Uterus (tissue), 4 donors: Measurements from ENCODE around the gene CTCF. TPM values are rescaled to one million over a fixed set of nuclear protein-coding genes. Genes with fewer than 3 reads are reported as not detected.
"Not testable (repeated sequence)": the region's sequence is repeated elsewhere in the genome, so short reads cannot be mapped to it uniquely, and the experiment has no call there.

ENCODE experiments used
- DNase-seq, 2 donors: peaks; one replicate each; pipeline ENCODE4 v3.0.0-alpha.2; 2019 to 2020
- H3K27ac ChIP-seq, 2 donors: fragments of 200-600 bp; sonication (generic); 1 replicate in 1 of 2; 2 replicates in 1 of 2; pipeline ENCODE4 v1.5.1; 2016 to 2018
- H3K27me3 ChIP-seq, 2 donors: fragments of 200-600 bp; sonication (generic); one replicate each; pipeline ENCODE4 v1.5.1; 2018 to 2019; ENCODE audit warnings: control low read depth in 1 of 2
- H3K36me3 ChIP-seq, 2 donors: fragments of 200-600 bp; sonication (generic); one replicate each; pipeline ENCODE4 v1.5.1; 2019; ENCODE audit warnings: control low read depth in 1 of 2
- H3K4me1 ChIP-seq, 2 donors: fragments of 200-600 bp; sonication (generic); one replicate each; pipeline ENCODE4 v1.5.1; 2018 to 2019; ENCODE audit warnings: control low read depth in 1 of 2
- H3K4me3 ChIP-seq, 2 donors: fragments of 200-600 bp; sonication (generic); 1 replicate in 1 of 2; 2 replicates in 1 of 2; pipeline ENCODE4 v1.5.1; 2018 to 2019; ENCODE audit warnings: mild to moderate bottlenecking in 1 of 2
- H3K9me3 ChIP-seq, 2 donors: fragments of 200-600 bp; sonication (generic); one replicate each; pipeline ENCODE4 v1.5.1; 2019; ENCODE audit warnings: control low read depth in 1 of 2
- CTCF ChIP-seq, 4 experiments: fragments of 200-600 bp in 2 of 4; fragments of 450-650 bp in 2 of 4; sonication (generic) in 2 of 4; IDR thresholded peaks; one replicate each; pipeline ENCODE4 v1.5.1; 2016 to 2019; ENCODE audit warnings: antibody characterized with exemption in 4 of 4, mild to moderate bottlenecking in 2 of 4, moderate library complexity in 1 of 4
- POLR2A ChIP-seq, 2 donors: fragments of 450-650 bp; IDR thresholded peaks; one replicate each; pipeline ENCODE4 v1.6.1; 2016; ENCODE audit warnings: antibody characterized with exemption in 2 of 2, mild to moderate bottlenecking in 1 of 2, moderate library complexity in 1 of 2
- intact Hi-C: fragments of 100-400 bp; cut with DNase I; formaldehyde crosslinking; loops from one replicate; pipeline ENCODE4 v1.15.1; 2023; ENCODE audit warnings: low total_unique reads
- total RNA-seq, 4 donors: library from RNA; depleted of rRNA in 3 of 4; stranded (reverse); fragments of >200 nt in 3 of 4; gene quantifications; one replicate each; pipeline versions ENCODE4 v1.1.0 to v1.2.4, GENCODE V29; 2014 to 2023
- donor health status: DM: yes; HTN: yes; CAD: no.

The CTCF gene, protein sequence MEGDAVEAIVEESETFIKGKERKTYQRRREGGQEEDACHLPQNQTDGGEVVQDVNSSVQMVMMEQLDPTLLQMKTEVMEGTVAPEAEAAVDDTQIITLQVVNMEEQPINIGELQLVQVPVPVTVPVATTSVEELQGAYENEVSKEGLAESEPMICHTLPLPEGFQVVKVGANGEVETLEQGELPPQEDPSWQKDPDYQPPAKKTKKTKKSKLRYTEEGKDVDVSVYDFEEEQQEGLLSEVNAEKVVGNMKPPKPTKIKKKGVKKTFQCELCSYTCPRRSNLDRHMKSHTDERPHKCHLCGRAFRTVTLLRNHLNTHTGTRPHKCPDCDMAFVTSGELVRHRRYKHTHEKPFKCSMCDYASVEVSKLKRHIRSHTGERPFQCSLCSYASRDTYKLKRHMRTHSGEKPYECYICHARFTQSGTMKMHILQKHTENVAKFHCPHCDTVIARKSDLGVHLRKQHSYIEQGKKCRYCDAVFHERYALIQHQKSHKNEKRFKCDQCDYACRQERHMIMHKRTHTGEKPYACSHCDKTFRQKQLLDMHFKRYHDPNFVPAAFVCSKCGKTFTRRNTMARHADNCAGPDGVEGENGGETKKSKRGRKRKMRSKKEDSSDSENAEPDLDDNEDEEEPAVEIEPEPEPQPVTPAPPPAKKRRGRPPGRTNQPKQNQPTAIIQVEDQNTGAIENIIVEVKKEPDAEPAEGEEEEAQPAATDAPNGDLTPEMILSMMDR
- total RNA-seq, result 10 to 100 TPM; 24.8 to 54.1 (median 43.7) TPM

DNA sequence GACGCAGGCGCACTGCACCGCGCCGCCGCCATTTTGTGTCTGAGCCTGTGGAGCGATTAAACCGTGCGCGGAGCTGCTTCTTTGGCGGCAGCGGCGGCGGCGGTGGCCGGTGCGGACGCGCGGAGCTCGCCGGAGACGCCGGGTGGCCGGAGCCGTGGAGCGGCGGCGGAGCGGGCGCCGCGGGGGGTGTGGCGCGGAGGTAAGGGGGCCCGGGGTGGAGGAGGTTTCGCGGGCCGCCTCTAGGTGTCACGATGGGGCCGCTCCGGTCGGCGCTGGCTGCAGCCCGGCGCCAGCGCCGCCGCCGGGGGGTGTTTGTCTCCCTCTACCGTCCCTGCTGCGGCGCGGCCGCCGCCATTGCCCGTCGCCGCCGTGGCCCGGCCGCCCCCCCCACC, at the start of gene CTCF:
CTCF (plus strand) TSS at position 1 of the 392 bp plus-strand sequence. CDS start 48,307 bp downstream, outside the sequence.
- peaks cover 8 to 11% of the 10 kb centered on the region in 2 donors for H3K4me1 ChIP-seq
- TF ChIP-seq CTCF (IDR thresholded peaks at IDR 0.05) (peak; percentile 32 to 89 (median 86)), POLR2A (IDR thresholded peaks at IDR 0.05) (peak in 1 of 2 donors; percentile 35)
- H3K27ac ChIP-seq, result peak within 1 kb of the TSS; percentile 97 to 99
- peak within 1 kb of the TSS; percentile 67 to 92 for H3K4me3 ChIP-seq
- DNase-seq, result peak; percentile 81 to 86
- no peaks in the 10 kb centered on the region for H3K27me3 ChIP-seq
- H3K36me3 ChIP-seq, result no peaks in the 10 kb centered on the region
- intact Hi-C loops, result no loop called here
- no peaks in the 10 kb centered on the region for H3K9me3 ChIP-seq

DNA sequence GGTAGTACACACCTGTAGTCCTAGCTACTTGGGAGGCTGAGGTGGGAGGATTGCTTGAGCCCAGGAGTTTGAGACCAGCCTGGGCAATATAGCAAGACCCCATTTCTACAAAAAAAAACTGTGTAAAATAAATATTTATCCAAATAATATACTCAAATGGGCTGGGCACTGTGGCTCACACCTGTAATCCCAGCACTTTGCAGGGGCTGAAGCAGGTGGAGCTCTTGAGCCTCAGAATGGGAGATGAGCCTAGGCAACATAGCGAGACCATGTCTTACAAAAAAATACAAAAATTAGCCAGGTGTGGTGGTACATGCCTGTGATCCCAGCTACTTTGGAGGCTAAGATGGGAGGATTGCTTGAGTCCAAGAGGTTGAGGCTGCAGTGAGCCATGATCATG, 48.4 kb upstream of the CTCF start:
- DNase-seq, H3K4me1 ChIP-seq, H3K36me3 ChIP-seq, H3K9me3 ChIP-seq, intact Hi-C loops, H3K4me3 ChIP-seq, H3K27me3 ChIP-seq, H3K27ac ChIP-seq: not testable (repeated sequence)

DNA sequence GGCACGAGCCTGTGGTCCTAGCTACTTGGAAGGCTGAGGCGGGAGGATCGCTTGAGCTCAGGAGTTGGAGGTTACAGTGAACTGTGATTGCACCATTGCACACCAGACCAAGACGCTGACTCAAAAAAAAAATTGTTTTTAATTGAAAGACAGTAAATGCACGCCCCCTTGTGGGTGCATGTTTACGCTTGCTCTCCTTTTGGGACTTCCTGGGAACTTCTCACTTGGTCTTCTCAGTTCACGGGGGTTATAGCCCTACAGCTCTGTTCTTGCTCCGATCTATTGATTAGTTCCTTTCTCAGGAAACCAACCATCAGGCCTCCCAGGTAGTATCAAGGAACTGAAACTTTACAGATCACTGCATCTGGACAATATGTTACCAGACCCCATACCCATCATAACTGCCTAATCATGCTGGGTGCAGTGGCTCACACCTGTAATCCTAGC, 47.9 kb upstream of the CTCF start:
- DNase-seq, result peak; percentile 72 to 85
- no peak for TF ChIP-seq POLR2A (IDR thresholded peaks at IDR 0.05)
- peak; percentile 56 to 73 (median 62) for TF ChIP-seq CTCF (IDR thresholded peaks at IDR 0.05)
- H3K27me3 ChIP-seq, result no peaks in the 10 kb centered on the region
- H3K9me3 ChIP-seq, result no peaks in the 10 kb centered on the region
- no peak overlapping the region for H3K27ac ChIP-seq
- H3K36me3 ChIP-seq, result no peaks in the 10 kb centered on the region
- no peaks in the 10 kb centered on the region for H3K4me1 ChIP-seq
- intact Hi-C loops, result no loop called here
- no peak overlapping the region for H3K4me3 ChIP-seq

DNA sequence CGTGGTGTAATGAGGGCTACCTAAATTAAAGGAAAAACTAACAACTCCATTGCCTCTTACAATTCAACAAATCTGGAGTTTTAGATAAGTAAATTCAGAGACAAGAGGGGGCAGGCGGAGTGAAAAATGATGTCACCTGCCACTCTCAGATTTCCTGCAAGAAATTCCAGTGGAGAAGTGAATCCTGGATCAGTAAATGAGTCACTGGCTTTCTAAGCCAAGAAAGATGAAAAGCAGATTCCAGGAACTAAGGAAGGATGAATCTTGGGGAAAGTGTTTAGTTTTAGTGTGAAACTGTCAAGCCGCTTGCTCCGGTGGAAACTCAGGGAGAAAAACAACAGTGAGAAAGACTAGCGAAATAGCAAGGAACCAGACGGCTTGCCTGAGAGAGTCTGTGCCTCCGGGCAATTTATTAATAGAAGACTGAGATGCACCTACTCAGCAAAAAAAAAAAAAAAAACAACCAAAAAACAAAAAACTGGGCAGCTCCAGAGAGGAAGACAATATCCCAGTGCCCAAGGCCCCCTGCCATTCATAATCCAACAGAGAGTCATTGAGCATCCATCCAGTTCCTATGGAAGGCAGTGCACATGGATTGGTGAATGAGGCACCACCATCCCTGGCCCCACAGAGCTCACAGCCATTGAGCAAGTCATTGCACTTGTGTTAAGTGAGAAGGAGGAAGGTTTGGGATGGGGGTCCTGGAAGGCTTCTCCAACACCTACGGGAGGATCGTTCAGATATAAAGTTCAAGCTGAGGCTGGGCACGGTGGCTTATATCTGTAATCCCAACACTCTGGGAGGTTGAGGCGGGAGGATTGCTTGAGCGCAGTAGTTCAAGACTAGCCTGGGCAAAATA, 45.8 kb upstream of the CTCF start:
- Histone ChIP-seq H3K9me3 (no peaks in the 10 kb centered on the region), H3K36me3 (no peaks in the 10 kb centered on the region), H3K4me3 (no peak overlapping the region), H3K27me3 (no peaks in the 10 kb centered on the region), H3K4me1 (no peaks in the 10 kb centered on the region), H3K27ac (peak overlapping the region in 1 of 2 donors; percentile 46)
- DNase-seq, result no peak
- TF ChIP-seq POLR2A (IDR thresholded peaks at IDR 0.05) (no peak), CTCF (IDR thresholded peaks at IDR 0.05) (no peak)
- intact Hi-C loops, result no loop called here

DNA sequence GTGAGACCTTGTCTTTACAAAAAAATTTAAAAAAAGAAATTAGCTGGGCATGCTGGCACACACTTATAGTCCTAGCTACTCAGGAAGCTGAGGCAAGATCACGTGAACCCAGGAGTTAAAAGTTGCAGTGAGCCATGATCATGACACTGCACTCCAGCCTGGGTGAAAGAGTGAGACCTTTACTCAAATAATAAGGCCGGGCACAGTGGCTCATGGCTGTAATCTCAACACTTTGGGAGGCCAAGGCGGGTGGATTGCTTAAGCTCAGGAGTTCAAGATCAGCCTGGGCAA, 45.2 kb upstream of the CTCF start:
- Histone ChIP-seq H3K4me3 (no peak overlapping the region), H3K4me1 (no peaks in the 10 kb centered on the region), H3K36me3 (no peaks in the 10 kb centered on the region), H3K9me3 (no peaks in the 10 kb centered on the region), H3K27me3 (no peaks in the 10 kb centered on the region), H3K27ac (peak overlapping the region in 1 of 2 donors; percentile 46)
- DNase-seq, result no peak
- intact Hi-C loops, result no loop called here
- TF ChIP-seq POLR2A (IDR thresholded peaks at IDR 0.05) (no peak), CTCF (IDR thresholded peaks at IDR 0.05) (no peak)
